NB4 (cell line): ENCODE results near the gene DAGLA.

ENCODE experiments used
- MYC ChIP-seq: IDR thresholded peaks from 2 replicates; pipeline ENCODE4 v1.6.1; 2011; ENCODE audit warnings: low read depth, low read length
- POLR2A ChIP-seq: IDR thresholded peaks from 2 replicates; pipeline ENCODE4 v1.6.1; 2011; ENCODE audit warnings: mild to moderate bottlenecking; ENCODE audit not compliant: insufficient read length; ENCODE audit errors: extremely low read depth
- TF ChIP-seq, protein P1 (sequence below): IDR thresholded peaks from one replicate; pipeline ENCODE4 v1.5.1; 2012; ENCODE audit warnings: low read depth, low read length
- TF ChIP-seq, protein P2 (sequence below): IDR thresholded peaks from 2 replicates; pipeline ENCODE4 v1.6.1; 2011; ENCODE audit warnings: low read depth, low read length

DNA sequence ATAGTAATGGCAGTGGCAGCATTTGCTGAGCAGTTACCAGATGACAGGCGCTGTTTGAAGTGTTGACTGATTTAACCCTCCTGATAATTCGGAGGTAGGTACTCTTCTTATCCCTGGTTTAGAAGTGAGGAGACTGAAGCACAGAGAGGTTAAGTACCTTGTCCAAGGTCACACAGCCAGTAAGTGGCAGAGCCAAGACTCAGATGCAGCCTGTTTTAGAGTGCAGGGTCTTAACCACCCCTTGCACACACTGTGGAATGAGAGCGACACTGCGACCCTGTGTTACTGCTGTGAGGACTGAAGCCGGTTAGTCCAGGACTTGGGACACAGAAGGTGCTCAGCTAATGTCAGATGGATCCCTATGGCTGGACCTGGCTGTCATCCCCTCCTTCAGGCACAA is 34.7 kb downstream of the DAGLA start:
- no peak for TF ChIP-seq MYC
- TF ChIP-seq, protein P1, sequence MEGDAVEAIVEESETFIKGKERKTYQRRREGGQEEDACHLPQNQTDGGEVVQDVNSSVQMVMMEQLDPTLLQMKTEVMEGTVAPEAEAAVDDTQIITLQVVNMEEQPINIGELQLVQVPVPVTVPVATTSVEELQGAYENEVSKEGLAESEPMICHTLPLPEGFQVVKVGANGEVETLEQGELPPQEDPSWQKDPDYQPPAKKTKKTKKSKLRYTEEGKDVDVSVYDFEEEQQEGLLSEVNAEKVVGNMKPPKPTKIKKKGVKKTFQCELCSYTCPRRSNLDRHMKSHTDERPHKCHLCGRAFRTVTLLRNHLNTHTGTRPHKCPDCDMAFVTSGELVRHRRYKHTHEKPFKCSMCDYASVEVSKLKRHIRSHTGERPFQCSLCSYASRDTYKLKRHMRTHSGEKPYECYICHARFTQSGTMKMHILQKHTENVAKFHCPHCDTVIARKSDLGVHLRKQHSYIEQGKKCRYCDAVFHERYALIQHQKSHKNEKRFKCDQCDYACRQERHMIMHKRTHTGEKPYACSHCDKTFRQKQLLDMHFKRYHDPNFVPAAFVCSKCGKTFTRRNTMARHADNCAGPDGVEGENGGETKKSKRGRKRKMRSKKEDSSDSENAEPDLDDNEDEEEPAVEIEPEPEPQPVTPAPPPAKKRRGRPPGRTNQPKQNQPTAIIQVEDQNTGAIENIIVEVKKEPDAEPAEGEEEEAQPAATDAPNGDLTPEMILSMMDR, result no peak
- no peak for TF ChIP-seq POLR2A
- TF ChIP-seq, protein P2, sequence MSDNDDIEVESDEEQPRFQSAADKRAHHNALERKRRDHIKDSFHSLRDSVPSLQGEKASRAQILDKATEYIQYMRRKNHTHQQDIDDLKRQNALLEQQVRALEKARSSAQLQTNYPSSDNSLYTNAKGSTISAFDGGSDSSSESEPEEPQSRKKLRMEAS, result no peak
